HepG2 (cell line): ENCODE results near the gene LRRC28.

ENCODE experiments used
- CTCF ChIP-seq: sonication (generic); formaldehyde crosslinking; IDR thresholded peaks from 2 replicates; pipeline ENCODE4 v1.5.0; 2020; ENCODE audit warnings: mild to moderate bottlenecking, missing genetic modification reagents, moderate library complexity
- EZH2 ChIP-seq: conservative IDR thresholded peaks from 2 replicates; pipeline ENCODE4 v1.6.1; 2012; ENCODE audit warnings: mild to moderate bottlenecking, low read depth, low read length, moderate library complexity
- MAZ ChIP-seq, 2 experiments: sonication (generic) in 1 of 2; formaldehyde crosslinking in 1 of 2; IDR thresholded peaks; 2 replicates each; pipeline versions ENCODE4 v1.5.0 to v1.6.1; 2012 to 2020; ENCODE audit warnings: low read depth in 2 of 2, mild to moderate bottlenecking in 2 of 2, borderline replicate concordance in 1 of 2, improper control_type of control experiment in 1 of 2, low read length in 1 of 2, missing genetic modification reagents in 1 of 2, moderate library complexity in 1 of 2
- NFYB ChIP-seq: sonication (generic); formaldehyde crosslinking; IDR thresholded peaks from 2 replicates; pipeline ENCODE4 v1.4.0; 2020; ENCODE audit warnings: missing genetic modification reagents
- RFX1 ChIP-seq: fragments of 450-650 bp; IDR thresholded peaks from 2 replicates; pipeline ENCODE4 v1.6.1; 2017
- SMAD9 ChIP-seq: sonication (generic); formaldehyde crosslinking; IDR thresholded peaks from 2 replicates; pipeline ENCODE4 v1.5.1; 2020; ENCODE audit warnings: mild to moderate bottlenecking, missing genetic modification reagents
- TARDBP ChIP-seq: sonication (generic); formaldehyde crosslinking; IDR thresholded peaks from 2 replicates; pipeline ENCODE4 v1.8.0; 2022; ENCODE audit warnings: mild to moderate bottlenecking, missing genetic modification reagents
- ZNF552 ChIP-seq: sonication (generic); formaldehyde crosslinking; IDR thresholded peaks from 2 replicates; pipeline ENCODE4 v1.9.0; 2022; ENCODE audit warnings: missing genetic modification reagents, mild to moderate bottlenecking, borderline replicate concordance
- ZNF562 ChIP-seq: sonication (generic); formaldehyde crosslinking; IDR thresholded peaks from 2 replicates; pipeline ENCODE4 v1.8.0; 2022; ENCODE audit warnings: missing genetic modification reagents, borderline replicate concordance
- ZNF567 ChIP-seq: sonication (generic); formaldehyde crosslinking; IDR thresholded peaks from 2 replicates; pipeline ENCODE4 v1.8.1; 2023; ENCODE audit warnings: mild to moderate bottlenecking, missing genetic modification reagents, borderline replicate concordance
- ZZZ3 ChIP-seq: sonication (generic); formaldehyde crosslinking; IDR thresholded peaks from 2 replicates; pipeline ENCODE4 v1.4.0; 2020; ENCODE audit warnings: missing genetic modification reagents, mild to moderate bottlenecking, borderline replicate concordance
- TF ChIP-seq, protein P1 (sequence below): IDR thresholded peaks from 2 replicates; pipeline ENCODE4 v1.6.1; 2016

DNA sequence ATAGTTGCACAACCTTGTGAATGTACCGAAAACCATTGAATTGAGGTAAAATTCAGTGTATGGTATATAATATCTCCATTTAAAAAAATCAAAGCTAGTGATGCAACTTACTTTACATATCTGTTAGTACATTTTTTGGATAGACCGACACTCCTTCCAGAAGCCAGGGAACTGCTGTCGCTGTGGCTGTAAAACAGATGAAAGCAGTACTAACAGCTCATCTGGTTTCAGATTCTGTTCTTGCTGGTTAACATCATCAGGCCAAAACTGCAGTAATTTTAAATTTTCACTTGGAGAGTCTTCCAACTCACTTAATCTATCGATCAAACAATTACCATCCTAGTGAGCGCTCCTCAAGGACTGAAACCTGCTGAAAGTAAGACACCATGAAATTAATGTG, 145.1 kb downstream of the LRRC28 start:
- TF ChIP-seq NFYB (CRISPR knock-in tag) (no peak), MAZ (IDR thresholded peaks at IDR 0.05; ENCODE audit: borderline replicate concordance, low read depth, low read length) (no peak), MAZ (CRISPR knock-in tag; IDR thresholded peaks at IDR 0.05; ENCODE audit: low read depth) (no peak), RFX1 (no peak), CTCF (CRISPR knock-in tag) (no peak), EZH2 (no peak), SMAD9 (CRISPR knock-in tag) (no peak), TARDBP (no peak), ZNF562 (CRISPR knock-in tag) (no peak), ZNF567 (CRISPR knock-in tag) (no peak), ZZZ3 (CRISPR knock-in tag) (no peak), ZNF552 (CRISPR knock-in tag) (no peak)
- TF ChIP-seq, protein P1, sequence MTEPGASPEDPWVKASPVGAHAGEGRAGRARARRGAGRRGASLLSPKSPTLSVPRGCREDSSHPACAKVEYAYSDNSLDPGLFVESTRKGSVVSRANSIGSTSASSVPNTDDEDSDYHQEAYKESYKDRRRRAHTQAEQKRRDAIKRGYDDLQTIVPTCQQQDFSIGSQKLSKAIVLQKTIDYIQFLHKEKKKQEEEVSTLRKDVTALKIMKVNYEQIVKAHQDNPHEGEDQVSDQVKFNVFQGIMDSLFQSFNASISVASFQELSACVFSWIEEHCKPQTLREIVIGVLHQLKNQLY (CRISPR knock-in tag) = no peak
